Effector memory CD8-positive, alpha-beta T cell (primary cell): Measurements from ENCODE around the gene TMCC1.

Experiments used
- ATAC-seq: fragments of 150-1000 bp; cut with Tn5 transposase; replicated peaks from 2 replicates; pipeline ENCODE4 v1.10.0; 2021; ENCODE audit warnings: mild to moderate bottlenecking, moderate library complexity
- DNase-seq, 3 experiments: peaks; one replicate each; pipeline ENCODE4 v3.0.0; 2021
- H3K27ac Mint-ChIP-seq, 2 donors: one replicate each; pipeline ENCODE4 v1.8.0; 2022; ENCODE audit warnings: mild to moderate bottlenecking in 2 of 2, mixed read lengths in 2 of 2, moderate library complexity in 2 of 2
- H3K27me3 Mint-ChIP-seq, 2 donors: one replicate each; pipeline ENCODE4 v1.8.0; 2022; ENCODE audit warnings: mixed read lengths in 2 of 2
- H3K36me3 Mint-ChIP-seq: one replicate; pipeline ENCODE4 v1.8.0; 2022; ENCODE audit warnings: mild to moderate bottlenecking, moderate library complexity, mixed read lengths; ENCODE audit not compliant: insufficient read depth
- H3K4me1 Mint-ChIP-seq, 2 donors: one replicate each; pipeline ENCODE4 v1.8.0; 2022; ENCODE audit warnings: low read depth in 2 of 2, mixed read lengths in 2 of 2
- H3K4me3 Mint-ChIP-seq, 2 donors: one replicate each; pipeline ENCODE4 v1.8.0; 2022; ENCODE audit warnings: mild to moderate bottlenecking in 2 of 2, mixed read lengths in 2 of 2, moderate library complexity in 2 of 2
- H3K9me3 Mint-ChIP-seq, 2 donors: one replicate each; pipeline ENCODE4 v1.8.0; 2022; ENCODE audit warnings: mixed read lengths in 2 of 2

Gene TMCC1

DNA sequence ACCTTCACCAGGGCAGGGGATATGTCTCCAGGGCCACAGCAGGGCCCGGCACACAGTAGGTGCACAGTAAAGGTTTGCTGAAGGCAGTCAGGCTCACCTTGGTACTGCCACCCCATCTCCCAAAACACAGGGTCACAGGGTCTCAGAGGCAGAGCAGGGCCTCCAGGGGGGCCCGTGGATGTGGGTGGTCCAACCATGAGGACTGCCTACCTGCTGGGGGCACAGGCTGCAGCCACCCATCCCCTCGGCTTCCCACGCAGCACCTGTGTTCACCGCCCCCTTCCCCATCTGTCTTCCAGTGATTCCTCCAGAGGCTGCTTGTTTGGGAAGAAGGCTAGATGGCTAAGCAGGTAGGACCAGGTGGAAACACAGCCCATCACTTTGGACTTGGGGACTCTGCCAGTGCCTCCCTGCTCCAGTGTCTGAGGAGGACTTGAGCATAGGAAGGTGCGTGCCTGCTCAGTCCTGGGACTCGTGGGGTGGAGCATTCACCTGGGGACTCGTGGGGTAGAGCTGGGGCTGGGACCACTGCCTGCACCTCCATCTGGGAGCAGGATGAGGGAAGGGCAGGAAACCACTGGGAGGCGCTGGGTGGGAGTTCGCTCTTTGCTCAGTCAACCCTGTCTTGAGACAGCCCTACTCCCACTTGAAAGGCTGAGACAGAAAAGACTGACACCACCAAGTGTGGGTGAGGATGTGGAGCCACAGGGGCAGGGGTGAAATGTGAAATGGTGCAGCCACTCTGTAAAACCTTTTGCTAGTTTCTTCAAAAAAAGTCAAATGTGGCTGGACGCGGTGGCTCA is 268.2 kb downstream of the TMCC1 start:
- ATAC-seq (no peak), DNase-seq (no peak)
- peaks cover 12 to 19% of the 10 kb centered on the region in 2 donors for H3K4me1 Mint-ChIP-seq
- no peaks in the 10 kb centered on the region for H3K9me3 Mint-ChIP-seq
- H3K27ac Mint-ChIP-seq = peak overlapping the region in 1 of 2 donors; percentile 65
- H3K36me3 Mint-ChIP-seq = peaks cover 3% of the 10 kb centered on the region
- no peaks in the 10 kb centered on the region for H3K27me3 Mint-ChIP-seq
- peak overlapping the region; percentile 71 to 85 for H3K4me3 Mint-ChIP-seq

- Mint-ChIP-seq H3K9me3 (no peaks in the 10 kb centered on the region), H3K4me3 (peak overlapping the region in 1 of 2 donors; percentile 15), H3K27ac (no peak overlapping the region), H3K4me1 (peaks cover 12 to 19% of the 10 kb centered on the region in 2 donors), H3K36me3 (peaks cover 3% of the 10 kb centered on the region), H3K27me3 (no peaks in the 10 kb centered on the region)
- DNase-seq = no peak
- ATAC-seq = no peak
These were observed 269.0 kb downstream of the TMCC1 start for GRCh38 chr3:129624347-129625071.

DNA sequence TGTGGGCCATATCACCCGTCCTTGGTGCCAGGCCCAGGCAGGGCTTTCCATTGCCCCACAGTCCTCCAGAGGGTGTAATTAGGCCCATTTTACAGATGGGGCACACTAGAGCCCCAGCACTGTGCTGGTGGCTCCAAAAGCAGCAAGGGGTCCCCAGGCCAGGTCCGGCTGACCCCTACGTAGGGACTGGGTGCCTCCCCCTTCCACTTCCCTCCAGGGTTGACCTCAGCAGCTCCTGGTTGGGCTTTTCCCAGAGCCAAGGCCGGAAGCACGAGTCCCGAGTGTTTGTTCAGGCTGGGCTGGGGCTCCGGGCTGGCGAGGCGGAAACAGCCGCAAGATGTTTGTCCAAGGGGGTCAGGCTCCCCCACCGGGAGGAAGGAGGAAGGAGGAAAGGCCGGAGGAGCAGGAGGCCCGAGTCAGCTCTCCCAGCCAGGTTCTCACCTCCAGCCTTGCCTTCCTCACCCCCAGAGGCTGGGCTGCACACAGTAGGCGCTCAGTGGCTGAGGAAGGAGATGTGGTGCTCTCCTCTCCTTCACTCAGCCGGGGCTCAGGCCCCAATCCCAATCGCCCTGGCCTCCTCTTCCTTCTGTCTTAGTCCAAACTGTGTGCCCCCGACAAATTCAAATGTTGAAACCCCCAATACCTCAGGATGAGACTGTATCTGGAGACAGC is 269.9 kb downstream of the TMCC1 start:
- peaks cover 4 to 6% of the 10 kb centered on the region in 2 donors for H3K27me3 Mint-ChIP-seq
- DNase-seq = no peak
- no peak for ATAC-seq
- H3K27ac Mint-ChIP-seq = no peak overlapping the region
- H3K36me3 Mint-ChIP-seq = peaks cover 3% of the 10 kb centered on the region
- no peaks in the 10 kb centered on the region for H3K9me3 Mint-ChIP-seq
- H3K4me3 Mint-ChIP-seq = no peak overlapping the region
- H3K4me1 Mint-ChIP-seq = peaks cover 15 to 23% of the 10 kb centered on the region in 2 donors

GRCh38 chr3:129622933-129623332 is 270.6 kb downstream of the TMCC1 start:
- H3K4me3 Mint-ChIP-seq = no peak overlapping the region
- H3K27ac Mint-ChIP-seq = no peak overlapping the region
- H3K9me3 Mint-ChIP-seq = no peaks in the 10 kb centered on the region
- peaks cover 3% of the 10 kb centered on the region for H3K36me3 Mint-ChIP-seq
- ATAC-seq (no peak), DNase-seq (no peak)
- H3K4me1 Mint-ChIP-seq = peaks cover 17 to 24% of the 10 kb centered on the region in 2 donors
- H3K27me3 Mint-ChIP-seq = peaks cover 9% of the 10 kb centered on the region in 2 donors

GRCh38 chr3:129622226-129622874 is 271.2 kb downstream of the TMCC1 start:
- Mint-ChIP-seq H3K27me3 (peaks cover 9% of the 10 kb centered on the region in 2 donors), H3K36me3 (no peaks in the 10 kb centered on the region), H3K4me3 (no peak overlapping the region), H3K27ac (no peak overlapping the region), H3K9me3 (no peaks in the 10 kb centered on the region), H3K4me1 (peaks cover 12 to 19% of the 10 kb centered on the region in 2 donors)
- DNase-seq (no peak), ATAC-seq (no peak)

GRCh38 chr3:129621626-129622225 is 271.8 kb downstream of the TMCC1 start:
- Mint-ChIP-seq H3K27ac (no peak overlapping the region), H3K4me1 (peaks cover 9 to 15% of the 10 kb centered on the region in 2 donors), H3K36me3 (no peaks in the 10 kb centered on the region), H3K9me3 (no peaks in the 10 kb centered on the region), H3K27me3 (peaks cover 9% of the 10 kb centered on the region in 2 donors), H3K4me3 (no peak overlapping the region)
- ATAC-seq (no peak), DNase-seq (no peak)

GRCh38 chr3:129620828-129621559 is 272.5 kb downstream of the TMCC1 start:
- no peak for ATAC-seq

DNA sequence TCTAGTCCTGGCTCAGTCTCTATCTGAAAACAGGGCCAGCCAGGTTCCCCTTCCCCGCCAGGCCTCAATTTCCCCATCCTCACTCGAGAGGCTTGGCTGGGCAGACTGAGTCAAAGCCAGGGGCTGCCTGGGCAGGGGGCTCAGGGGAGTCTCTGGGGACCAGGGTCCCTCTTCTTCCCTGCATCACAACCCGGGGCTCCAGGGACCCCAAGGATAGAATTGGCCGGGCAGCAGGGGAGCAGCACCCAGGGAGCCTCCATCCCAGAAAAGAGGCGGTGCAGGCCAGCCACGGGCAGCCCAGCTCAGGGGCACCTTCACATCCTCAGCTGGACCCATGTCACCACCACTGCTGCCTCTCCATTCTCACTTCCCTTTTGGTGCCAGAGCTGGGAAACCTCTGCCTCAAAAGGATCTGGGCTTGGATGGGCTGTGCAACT is 273.8 kb downstream of the TMCC1 start:
- no peaks in the 10 kb centered on the region for H3K9me3 Mint-ChIP-seq
- ATAC-seq (no peak), DNase-seq (no peak)
- H3K27me3 Mint-ChIP-seq = peaks cover 9% of the 10 kb centered on the region in 2 donors
- H3K4me3 Mint-ChIP-seq = no peak overlapping the region
- peaks cover 9 to 15% of the 10 kb centered on the region in 2 donors for H3K4me1 Mint-ChIP-seq
- H3K27ac Mint-ChIP-seq = no peak overlapping the region
- no peaks in the 10 kb centered on the region for H3K36me3 Mint-ChIP-seq

More at GRCh38 chr3:129620828-129621559, 272.5 kb downstream of the TMCC1 start:
- no peak overlapping the region for H3K4me3 Mint-ChIP-seq
- H3K36me3 Mint-ChIP-seq = no peaks in the 10 kb centered on the region
- H3K9me3 Mint-ChIP-seq = no peaks in the 10 kb centered on the region
- H3K4me1 Mint-ChIP-seq = peaks cover 9 to 15% of the 10 kb centered on the region in 2 donors
- peaks cover 9% of the 10 kb centered on the region in 2 donors for H3K27me3 Mint-ChIP-seq
- H3K27ac Mint-ChIP-seq = no peak overlapping the region
- DNase-seq = no peak

DNA sequence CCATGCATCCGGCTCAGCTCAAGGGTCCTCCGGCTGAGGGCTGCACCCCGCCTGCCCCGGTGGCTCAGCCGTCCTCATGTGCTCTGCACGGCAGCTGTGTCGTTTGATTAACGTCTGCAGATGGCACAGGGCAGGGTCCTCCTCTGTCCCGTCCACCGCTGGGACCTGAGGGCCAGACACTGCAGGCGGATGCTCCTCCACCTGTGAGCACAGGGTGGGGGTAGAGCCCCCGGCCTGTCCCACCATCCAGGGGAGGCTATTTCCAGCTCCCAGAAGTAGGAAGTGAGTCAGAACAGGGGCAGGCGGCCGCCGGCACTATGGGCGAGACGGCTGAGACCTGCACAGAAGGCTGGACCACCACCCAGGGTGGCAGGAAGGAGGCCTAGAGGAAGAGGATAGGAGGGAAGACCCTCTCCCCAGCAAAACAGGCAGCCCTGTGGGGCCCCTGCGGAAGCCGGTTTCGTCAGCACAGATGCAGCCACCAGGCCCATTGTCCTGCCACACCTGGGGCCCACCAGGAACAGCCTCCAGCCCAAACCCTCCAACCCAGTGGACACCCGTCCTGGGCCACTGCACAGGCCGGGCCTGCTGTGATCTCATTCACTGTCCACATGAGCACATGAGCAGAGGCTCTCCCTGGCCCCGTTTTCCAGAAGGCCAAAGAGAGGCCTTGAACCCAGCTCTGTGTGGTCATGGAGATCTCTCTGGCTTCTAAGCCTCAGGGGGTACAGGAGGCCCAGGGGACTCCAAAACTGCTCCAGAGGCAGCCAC is 274.4 kb downstream of the TMCC1 start:
- Mint-ChIP-seq H3K9me3 (no peaks in the 10 kb centered on the region), H3K4me1 (peaks cover 9 to 15% of the 10 kb centered on the region in 2 donors), H3K27ac (peak overlapping the region; percentile 39 to 78), H3K4me3 (peak overlapping the region; percentile 3 to 15), H3K36me3 (no peaks in the 10 kb centered on the region), H3K27me3 (peaks cover 9% of the 10 kb centered on the region in 2 donors)
- no peak for ATAC-seq
- no peak for DNase-seq

- H3K4me3 Mint-ChIP-seq = peak overlapping the region in 1 of 2 donors; percentile 3
These were observed 275.2 kb downstream of the TMCC1 start for GRCh38 chr3:129618186-129618820.

DNA sequence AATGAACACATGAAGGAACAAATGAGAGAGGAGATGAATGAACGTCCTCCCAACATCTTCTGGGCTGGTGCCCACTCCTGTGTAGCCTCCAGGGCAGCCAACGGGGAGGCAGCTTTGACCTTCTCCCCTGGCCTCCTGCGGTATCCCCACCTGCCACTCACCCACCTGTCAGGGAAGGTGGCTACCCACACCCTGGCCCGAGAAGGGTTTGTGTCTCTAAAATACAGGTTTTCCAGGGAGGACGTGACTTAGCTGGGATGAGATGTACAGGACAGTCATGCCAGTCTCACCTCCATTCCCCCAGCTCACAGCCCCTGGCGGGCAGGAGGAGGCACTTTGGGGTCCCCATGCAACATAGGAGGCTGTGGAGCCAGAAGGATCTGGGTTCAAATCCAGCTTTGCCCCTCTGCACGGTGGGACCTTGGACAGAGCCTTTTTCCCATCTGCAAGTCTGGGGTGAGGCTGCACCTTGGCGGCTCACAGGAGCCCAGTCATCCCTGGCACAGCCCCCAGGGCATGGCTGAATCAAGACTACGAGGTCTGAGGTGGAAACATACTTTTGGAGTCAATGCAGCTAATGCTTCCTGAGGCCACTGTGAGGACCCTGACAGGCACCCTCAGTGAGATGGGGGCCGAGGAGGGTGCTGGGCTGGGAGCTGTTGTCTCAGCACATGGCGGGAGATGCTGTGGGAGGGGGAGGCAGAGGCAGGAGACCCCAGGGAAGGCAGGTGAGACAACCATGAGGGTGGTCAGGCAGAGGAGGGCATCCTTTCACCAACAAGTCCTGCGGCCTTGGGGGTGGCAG is 275.9 kb downstream of the TMCC1 start:
- no peak overlapping the region for H3K4me3 Mint-ChIP-seq
- peak overlapping the region; percentile 5 to 39 for H3K27ac Mint-ChIP-seq
- H3K27me3 Mint-ChIP-seq = peaks cover 9% of the 10 kb centered on the region in 2 donors
- no peak for ATAC-seq
- peaks cover 9 to 15% of the 10 kb centered on the region in 2 donors for H3K4me1 Mint-ChIP-seq
- H3K36me3 Mint-ChIP-seq = no peaks in the 10 kb centered on the region
- no peaks in the 10 kb centered on the region for H3K9me3 Mint-ChIP-seq
- no peak for DNase-seq

More at GRCh38 chr3:129618186-129618820, 275.2 kb downstream of the TMCC1 start:
- DNase-seq (no peak), ATAC-seq (no peak)
- Mint-ChIP-seq H3K36me3 (no peaks in the 10 kb centered on the region), H3K27ac (peak overlapping the region; percentile 39 to 78), H3K4me1 (peaks cover 9 to 15% of the 10 kb centered on the region in 2 donors), H3K9me3 (no peaks in the 10 kb centered on the region), H3K27me3 (peaks cover 9% of the 10 kb centered on the region in 2 donors)
